B cell (primary cell): ENCODE results near the gene TDRD9.

Experiments
- CTCF ChIP-seq: fragments of 200-600 bp; IDR thresholded peaks from one replicate; pipeline ENCODE4 v1.8.0; 2022; ENCODE audit warnings: antibody characterized with exemption, mild to moderate bottlenecking
- EZH2 ChIP-seq: IDR thresholded peaks from 2 replicates; pipeline ENCODE4 v1.6.1; 2012; ENCODE audit warnings: borderline replicate concordance, low read depth, mild to moderate bottlenecking, moderate library complexity, low read length; ENCODE audit not compliant: insufficient read depth, poor library complexity, severe bottlenecking

- TF ChIP-seq CTCF, result no peak
- no peak for TF ChIP-seq EZH2
Measured at GRCh38 chr14:103899833-103900232, 28.4 kb upstream of the TDRD9 start.
